IMR-90 (cell line): ENCODE results near the gene CCDC146. TPM values are rescaled to one million over a fixed set of nuclear protein-coding genes. Genes with fewer than 3 reads are reported as not detected.

ENCODE experiments used
- ATAC-seq: fragments of 200-7000 bp; cut with Tn5 transposase; 2 replicates; pipeline ENCODE4 v1.9.1; 2020; ENCODE audit warnings: low read depth, mild to moderate bottlenecking, moderate library complexity
- BruUV-seq: library from RNA; stranded (reverse); fragments of 400-500 nt; replicated peaks from 2 replicates; lab custom pipeline; 2021; lab: Mats Ljungman, UMichigan
- CTCF ChIA-PET: fragments of 300-600 bp; formaldehyde crosslinking; extraction: SDS; loops from one replicate; lab custom pipeline; 2021; ENCODE audit warnings: antibody characterized with exemption; lab: Yijun Ruan, JAX
- POLR2A ChIA-PET: fragments of 300-600 bp; sonication (Branson Sonifier 250); formaldehyde crosslinking; loops from one replicate; lab custom pipeline; 2022; ENCODE audit warnings: antibody characterized with exemption; ENCODE audit not compliant: unreplicated experiment; lab: Charles Lee
- DNase-seq: peaks from one replicate; pipeline ENCODE4 v3.0.0; 2013
- H2AFZ ChIP-seq: replicated peaks from 2 replicates; pipeline ENCODE3; 2013; ENCODE audit warnings: low read length, mild to moderate bottlenecking; ENCODE audit not compliant: poor library complexity
- H2AK5ac ChIP-seq: 2 replicates; pipeline ENCODE4 v1.6.1; 2013; ENCODE audit warnings: low read depth, low read length, inconsistent platforms
- H2AK9ac ChIP-seq: replicated peaks from 2 replicates; pipeline ENCODE3; 2013; ENCODE audit warnings: mild to moderate bottlenecking, low read depth, low read length, moderate library complexity; ENCODE audit not compliant: poor library complexity
- H2BK120ac ChIP-seq: 2 replicates; pipeline ENCODE4 v1.6.1; 2013; ENCODE audit warnings: low read depth, low read length, inconsistent platforms
- H2BK15ac ChIP-seq: 3 replicates; pipeline ENCODE4 v1.6.1; 2013; ENCODE audit warnings: low read depth, low read length, inconsistent platforms
- H2BK20ac ChIP-seq: 2 replicates; pipeline ENCODE4 v1.6.1; 2013; ENCODE audit warnings: low read depth, mild to moderate bottlenecking, inconsistent platforms, low read length, moderate library complexity
- H2BK5ac ChIP-seq: 2 replicates; pipeline ENCODE4 v1.6.1; 2013; ENCODE audit warnings: mild to moderate bottlenecking, low read depth, low read length, inconsistent platforms; ENCODE audit not compliant: poor library complexity, severe bottlenecking
- H3K14ac ChIP-seq: replicated peaks from 2 replicates; pipeline ENCODE4 v1.6.1; 2013; ENCODE audit warnings: low read depth, low read length, inconsistent platforms
- H3K18ac ChIP-seq: 2 replicates; pipeline ENCODE4 v1.6.1; 2013; ENCODE audit warnings: low read depth, low read length, control low read depth
- H3K23ac ChIP-seq: 2 replicates; pipeline ENCODE4 v1.6.1; 2013; ENCODE audit warnings: low read depth, low read length, inconsistent platforms
- H3K27ac ChIP-seq: 2 replicates; pipeline ENCODE4 v1.5.1; 2013; ENCODE audit warnings: mild to moderate bottlenecking, control low read depth, low read length; ENCODE audit not compliant: insufficient read depth
- H3K27me3 ChIP-seq: 2 replicates; pipeline ENCODE4 v1.6.1; 2013; ENCODE audit warnings: low read length; ENCODE audit not compliant: control insufficient read depth, insufficient read depth
- H3K36me3 ChIP-seq: 2 replicates; pipeline ENCODE4 v1.6.1; 2013; ENCODE audit warnings: low read length, mixed read lengths; ENCODE audit not compliant: control insufficient read depth, insufficient read depth
- H3K4ac ChIP-seq: 2 replicates; pipeline ENCODE4 v1.6.1; 2013; ENCODE audit warnings: low read depth, low read length, inconsistent platforms
- H3K4me1 ChIP-seq: 2 replicates; pipeline ENCODE4 v1.6.1; 2013; ENCODE audit warnings: low read length, mixed read lengths; ENCODE audit not compliant: control insufficient read depth, insufficient read depth
- H3K4me2 ChIP-seq: 2 replicates; pipeline ENCODE4 v1.6.1; 2013; ENCODE audit warnings: low read depth, mild to moderate bottlenecking, control low read depth, low read length, moderate library complexity
- H3K4me3 ChIP-seq: 2 replicates; pipeline ENCODE4 v1.5.1; 2013; ENCODE audit warnings: low read depth, mild to moderate bottlenecking, control low read depth, low read length, moderate library complexity; ENCODE audit not compliant: insufficient read depth
- H3K56ac ChIP-seq: 2 replicates; pipeline ENCODE4 v1.6.1; 2013; ENCODE audit warnings: low read length, inconsistent platforms; ENCODE audit not compliant: insufficient read depth; ENCODE audit errors: extremely low read depth
- H3K79me1 ChIP-seq, 2 experiments: 2 replicates each; pipeline ENCODE4 v1.6.1; 2013; ENCODE audit warnings: low read length in 2 of 2, inconsistent platforms in 1 of 2, low read depth in 1 of 2
- H3K9ac ChIP-seq: 2 replicates; pipeline ENCODE4 v1.6.1; 2013; ENCODE audit warnings: low read depth, low read length, control low read depth
- H3K9me1 ChIP-seq: 2 replicates; pipeline ENCODE4 v1.6.1; 2013; ENCODE audit warnings: low read length, inconsistent platforms; ENCODE audit not compliant: insufficient read depth
- H3K9me3 ChIP-seq: 2 replicates; pipeline ENCODE4 v1.6.1; 2013; ENCODE audit warnings: low read length; ENCODE audit not compliant: control insufficient read depth, insufficient read depth
- H4K20me1 ChIP-seq: 2 replicates; pipeline ENCODE4 v1.6.1; 2013; ENCODE audit warnings: low read length, inconsistent platforms; ENCODE audit not compliant: insufficient read depth
- H4K5ac ChIP-seq: 2 replicates; pipeline ENCODE4 v1.6.1; 2013; ENCODE audit warnings: mild to moderate bottlenecking, low read depth, low read length, control low read depth
- H4K8ac ChIP-seq, 2 experiments: 2 replicates each; pipeline ENCODE4 v1.6.1; 2013; ENCODE audit warnings: low read depth in 2 of 2, low read length in 2 of 2, control low read depth in 1 of 2, inconsistent platforms in 1 of 2
- H4K91ac ChIP-seq: 2 replicates; pipeline ENCODE4 v1.6.1; 2013; ENCODE audit warnings: low read depth, low read length, inconsistent platforms; ENCODE audit not compliant: insufficient read depth
- BHLHE40 ChIP-seq: fragments of 150-350 bp; IDR thresholded peaks from 2 replicates; pipeline ENCODE4 v1.6.1; 2016; ENCODE audit warnings: mild to moderate bottlenecking, low read depth, low read length
- CHD1 ChIP-seq: IDR thresholded peaks from 2 replicates; pipeline ENCODE4 v1.6.1; 2012; ENCODE audit warnings: low read depth, low read length, improper control_type of control experiment
- CTCF ChIP-seq: conservative IDR thresholded peaks from 2 replicates; pipeline ENCODE4 v1.5.1; 2012; ENCODE audit warnings: mild to moderate bottlenecking, low read depth, low read length, improper control_type of control experiment
- MAFK ChIP-seq: IDR thresholded peaks from 2 replicates; pipeline ENCODE4 v1.6.1; 2012; ENCODE audit warnings: low read depth, low read length, improper control_type of control experiment
- POLR2A ChIP-seq: IDR thresholded peaks from 2 replicates; pipeline ENCODE4 v1.6.1; 2012; ENCODE audit warnings: mild to moderate bottlenecking, low read depth, low read length
- RAD21 ChIP-seq: IDR thresholded peaks from 2 replicates; pipeline ENCODE4 v1.6.1; 2012; ENCODE audit warnings: low read length, improper control_type of control experiment
- RFX5 ChIP-seq: IDR thresholded peaks from 2 replicates; pipeline ENCODE4 v1.8.0; 2012; ENCODE audit warnings: low read depth, mild to moderate bottlenecking, low read length, moderate library complexity
- SMC3 ChIP-seq: fragments of 150-350 bp; IDR thresholded peaks from 2 replicates; pipeline ENCODE4 v1.6.1; 2016; ENCODE audit warnings: low read depth, mild to moderate bottlenecking, antibody characterized with exemption, low read length, moderate library complexity
- USF2 ChIP-seq: fragments of 150-350 bp; IDR thresholded peaks from 2 replicates; pipeline ENCODE4 v1.6.1; 2017; ENCODE audit warnings: mild to moderate bottlenecking, antibody characterized with exemption, low read length, low read depth
- WGBS, 2 experiments: methylation state at CpG; one replicate each; pipeline versions ENCODE4 v1.1.5 to v1.1.7; 2013; ENCODE audit warnings: missing lambda C conversion rate in 2 of 2; ENCODE audit not compliant: insufficient read length in 1 of 2; ENCODE audit errors: extremely low coverage in 2 of 2; 5-methylcytosine and 5-hydroxymethylcytosine counted together
- dilution Hi-C: fragments of 300-500 bp; cut with HindIII; formaldehyde crosslinking; loops from one replicate; pipeline ENCODE4 v1.14.3; 2018; ENCODE audit warnings: low sequenced_read_pairs; ENCODE audit not compliant: unreplicated experiment
- in situ Hi-C: fragments of 300-500 bp; cut with MboI; formaldehyde crosslinking; loops from 3 replicates; pipeline ENCODE4 v1.14.3; 2019; ENCODE audit warnings: low sequenced_read_pairs, inconsistent platforms, mixed read lengths
- intact Hi-C: fragments of 100-400 bp; cut with micrococcal nuclease; formaldehyde crosslinking; loops from 2 replicates; pipeline ENCODE4 v1.10.0; 2022
- polyA plus RNA-seq, 3 experiments: library from polyadenylated mRNA; depleted of rRNA; stranded (reverse); fragments of >200 nt; gene quantifications; 2 replicates each; pipeline ENCODE4 v1.2.3, GENCODE V29; 2012; ENCODE audit warnings: low replicate concordance in 1 of 3
- total RNA-seq: library from RNA; depleted of rRNA; stranded (reverse); fragments of >200 nt; gene quantifications from 2 replicates; pipeline ENCODE4 v1.2.3, GENCODE V29; 2012

The CCDC146 gene
- total and polyA plus RNA-seq, 2 of the 4 experiments (the other 2 are of a cell fraction): 0.54 to 1.7 TPM

- TF ChIP-seq RFX5: no peak
- no peak for TF ChIP-seq MAFK
- no peak for TF ChIP-seq RAD21
- TF ChIP-seq BHLHE40: no peak
- no peak for TF ChIP-seq USF2
- no peak for TF ChIP-seq CTCF
- TF ChIP-seq CHD1: no peak
- TF ChIP-seq SMC3: no peak
- no peak for TF ChIP-seq POLR2A
- no peak overlapping the region for H2BK20ac ChIP-seq
- no peak overlapping the region for H3K4me3 ChIP-seq
- H3K27ac ChIP-seq: no peak overlapping the region
- H3K18ac ChIP-seq: no peak overlapping the region
- H4K8ac ChIP-seq: no peak overlapping the region
- H3K79me1 ChIP-seq: no peaks in the 10 kb centered on the region
- no peak overlapping the region for H3K4ac ChIP-seq
- ATAC-seq (no peak), DNase-seq (no peak)
- H2AFZ ChIP-seq: no peak overlapping the region
- no peak overlapping the region for H3K4me2 ChIP-seq
- no peak overlapping the region for H3K23ac ChIP-seq
- ChIA-PET POLR2A (no interaction called here), CTCF (no interaction called here)
- H3K14ac ChIP-seq: no peak overlapping the region
- no peak overlapping the region for H3K9ac ChIP-seq
- intact Hi-C loops: no loop called here
- peaks cover 2% of the 10 kb centered on the region; the same call in 1 of the 2 replicates for H3K9me1 ChIP-seq
- peaks cover 4% of the 10 kb centered on the region for H3K4me1 ChIP-seq
- H2BK15ac ChIP-seq: no peak overlapping the region
- no peak overlapping the region for H2BK120ac ChIP-seq
- no peak overlapping the region for H4K91ac ChIP-seq
- no peaks in the 10 kb centered on the region for H3K27me3 ChIP-seq
- no CpG with 5 or more reads among the region's 3 CpGs for WGBS, 2 experiments
- no TSS peak for BruUV-seq
- H2BK5ac ChIP-seq: no peak overlapping the region
- no peaks in the 10 kb centered on the region for H3K9me3 ChIP-seq
- H4K5ac ChIP-seq: no peak overlapping the region
- no peak overlapping the region for H2AK5ac ChIP-seq
- in situ Hi-C loops: no loop called here
- no peak overlapping the region for H2AK9ac ChIP-seq
- no peak overlapping the region for H3K56ac ChIP-seq
- H3K36me3 ChIP-seq: no peaks in the 10 kb centered on the region
- dilution Hi-C loops: no loop called here
- no peaks in the 10 kb centered on the region for H4K20me1 ChIP-seq
These were observed 59.3 kb downstream of the CCDC146 start for GRCh38 chr7:77181734-77182133.
